ENCODE data around the gene PWWP2B.
"Not testable (repeated sequence)": the region's sequence is repeated elsewhere in the genome, so short reads cannot be mapped to it uniquely, and the experiment has no call there.

PWWP2B gene

GRCh38 chr10:132380986-132381385, 16.0 kb upstream of the PWWP2B start:
- in situ Hi-C loops (cut with MboI; ENCODE audit: low sequenced_read_pairs): not testable (repeated sequence)

DNA sequence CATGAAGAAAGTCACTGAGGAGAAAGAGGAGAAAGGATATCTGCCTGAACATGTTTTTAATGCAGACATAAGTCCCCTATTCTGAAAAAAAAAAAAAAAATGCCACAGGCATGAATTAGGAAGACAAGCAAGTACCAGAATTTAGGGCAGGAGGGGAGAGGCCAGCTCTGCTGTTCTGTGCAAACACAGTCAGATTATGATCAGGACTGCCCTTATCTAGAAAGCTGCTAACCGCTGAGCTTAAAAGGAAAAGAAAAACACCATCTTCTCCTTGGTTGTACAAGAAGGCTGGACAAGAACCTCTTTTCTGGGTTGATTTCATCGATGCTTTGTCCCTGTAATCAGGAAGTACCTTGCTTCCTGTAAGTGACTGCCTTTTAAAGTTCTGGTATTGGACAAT, 15.3 kb upstream of the PWWP2B start:
- in situ Hi-C loops (cut with MboI; ENCODE audit: low sequenced_read_pairs): no loop called here

DNA sequence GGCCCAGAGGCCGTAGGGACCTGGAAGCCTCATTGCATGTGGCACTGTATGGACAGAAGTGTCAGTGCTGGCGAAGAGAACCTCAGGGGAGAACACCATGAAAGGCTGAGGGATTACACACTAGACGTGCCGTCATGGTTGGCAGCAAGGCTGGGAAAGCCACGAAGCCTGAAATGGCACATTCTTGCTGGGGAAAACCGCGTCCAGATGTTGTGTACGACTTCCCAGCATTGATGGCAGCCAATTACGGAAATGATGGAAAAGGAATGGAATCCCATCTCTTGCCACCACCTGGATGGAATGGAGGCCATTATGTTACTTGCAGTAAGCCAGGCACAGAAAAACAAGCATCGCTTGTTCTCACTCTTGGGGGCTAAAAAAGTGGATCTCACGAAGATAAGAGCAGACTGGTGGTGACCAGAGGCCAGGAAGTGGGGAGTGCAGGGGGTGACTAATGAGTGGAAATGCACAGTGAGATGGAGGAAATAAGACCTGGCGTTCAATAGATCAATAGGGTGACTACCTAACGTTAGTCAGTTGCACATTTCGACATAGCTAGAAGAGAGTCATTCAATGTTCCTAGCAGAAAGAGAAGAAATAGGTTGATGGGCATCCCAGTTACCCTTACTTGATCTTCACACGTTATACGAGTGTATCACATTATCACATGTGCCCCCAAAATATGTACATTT, 14.6 kb upstream of the PWWP2B start:
- in situ Hi-C loops (cut with MboI; ENCODE audit: low sequenced_read_pairs): no loop called here

GRCh38 chr10:132383101-132383500, 13.9 kb upstream of the PWWP2B start:
- in situ Hi-C loops (cut with MboI; ENCODE audit: low sequenced_read_pairs): no loop called here

GRCh38 chr10:132383751-132384196, 13.2 kb upstream of the PWWP2B start:
- in situ Hi-C loops (cut with MboI; ENCODE audit: low sequenced_read_pairs): no loop called here

DNA sequence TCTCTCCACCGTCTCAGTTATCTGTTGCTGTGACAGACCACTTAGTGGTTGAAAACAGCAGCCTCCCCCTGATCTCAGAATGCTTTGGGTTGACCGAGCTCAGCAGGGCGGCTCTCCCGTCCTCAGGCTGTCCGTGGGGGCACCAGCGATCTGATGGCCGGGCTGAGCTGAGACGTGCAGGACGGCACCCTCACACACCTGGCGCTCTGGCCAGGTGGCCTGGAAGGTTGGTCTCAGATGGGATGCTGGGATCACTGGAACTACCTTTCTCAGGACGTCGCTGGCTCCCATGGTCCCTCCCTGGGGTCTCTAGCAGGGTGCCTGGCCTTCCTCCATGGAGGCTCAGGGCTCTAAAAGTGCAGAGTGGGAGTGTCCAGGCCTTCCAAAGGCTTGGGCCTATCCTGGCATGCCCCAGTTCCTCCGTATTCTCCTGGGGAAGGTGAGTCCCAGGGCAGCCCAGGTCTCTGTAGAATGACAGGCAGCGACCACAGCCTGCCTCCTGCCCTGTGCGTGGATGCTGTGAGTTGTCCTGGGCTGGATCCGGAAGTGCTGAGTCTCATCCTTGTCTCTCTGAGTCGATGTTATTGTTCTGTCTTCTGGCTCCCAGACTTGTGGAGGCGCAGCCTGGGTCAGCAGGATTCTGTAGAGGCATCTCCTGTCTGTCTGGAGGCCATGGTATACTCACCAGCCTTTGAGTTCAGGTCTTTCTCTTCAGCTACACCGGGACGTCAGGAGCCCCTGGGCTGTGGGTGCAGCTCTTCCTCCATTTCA, 12.2 kb upstream of the PWWP2B start:
- in situ Hi-C loops (cut with MboI; ENCODE audit: low sequenced_read_pairs): no loop called here

GRCh38 chr10:132385389-132385667, 11.7 kb upstream of the PWWP2B start:
- in situ Hi-C loops (cut with MboI; ENCODE audit: low sequenced_read_pairs): no loop called here

GRCh38 chr10:132385721-132386418, 11.1 kb upstream of the PWWP2B start:
- in situ Hi-C loops (cut with MboI; ENCODE audit: low sequenced_read_pairs): no loop called here

DNA sequence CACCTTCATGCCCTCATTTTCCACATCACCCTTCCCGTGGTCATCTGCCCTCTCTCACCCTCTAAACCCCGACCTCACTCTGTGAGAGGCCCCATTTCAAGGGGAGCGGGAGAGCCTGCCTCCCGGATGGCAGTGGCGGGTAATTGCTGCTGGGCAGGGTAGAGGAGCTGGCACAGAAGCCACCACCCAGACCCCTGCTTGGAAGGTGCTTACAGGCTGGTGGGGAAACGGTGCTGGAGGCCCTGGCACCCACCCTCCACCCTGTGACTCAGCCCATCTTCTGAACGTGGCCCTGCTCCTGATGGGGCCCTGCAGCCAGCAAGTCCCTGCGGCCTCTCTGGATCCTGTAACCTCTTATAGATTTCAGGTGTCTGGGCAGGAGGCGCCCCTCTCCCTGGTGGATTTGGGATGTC, 10.6 kb upstream of the PWWP2B start:
- in situ Hi-C loops (cut with MboI; ENCODE audit: low sequenced_read_pairs): no loop called here

GRCh38 chr10:132386896-132387295, 10.1 kb upstream of the PWWP2B start:
- in situ Hi-C loops (cut with MboI; ENCODE audit: low sequenced_read_pairs): not testable (repeated sequence)

GRCh38 chr10:132387764-132388210, 9.2 kb upstream of the PWWP2B start:
- in situ Hi-C loops (cut with MboI; ENCODE audit: low sequenced_read_pairs): no loop called here

DNA sequence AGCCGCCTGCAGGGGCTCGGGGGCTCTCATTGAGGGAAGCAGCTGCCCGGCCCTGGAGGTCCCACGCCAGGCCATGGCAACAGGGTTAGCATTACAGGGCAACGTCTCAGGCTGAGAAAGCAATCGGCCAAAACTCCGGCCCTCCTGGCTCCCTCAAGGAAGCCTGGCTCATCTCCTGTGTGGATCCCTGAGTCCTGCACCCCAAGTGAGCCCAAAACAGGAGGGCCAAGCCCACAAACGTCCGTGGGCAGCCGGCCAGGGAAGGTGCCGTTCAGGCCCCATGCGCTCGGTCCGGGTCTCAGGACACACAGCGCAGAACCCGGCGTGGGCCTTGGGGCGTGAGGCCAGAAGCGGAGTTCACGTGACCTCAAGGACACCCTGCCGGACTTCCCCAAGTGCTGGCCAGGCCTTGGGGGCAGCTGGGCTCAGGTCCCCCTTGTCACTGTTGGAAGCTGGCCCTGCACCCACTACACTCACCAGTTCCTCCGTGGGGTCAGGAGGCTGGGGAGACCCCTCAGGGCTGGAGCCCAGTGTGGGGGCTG, 8.0 kb upstream of the PWWP2B start:
- in situ Hi-C loops (cut with MboI; ENCODE audit: low sequenced_read_pairs): no loop called here

GRCh38 chr10:132389433-132390169, 7.4 kb upstream of the PWWP2B start:
- in situ Hi-C loops (cut with MboI; ENCODE audit: low sequenced_read_pairs): no loop called here

- in situ Hi-C loops (cut with MboI; ENCODE audit: low sequenced_read_pairs): no loop called here
Measured at GRCh38 chr10:132390170-132390920, 6.7 kb upstream of the PWWP2B start.

- in situ Hi-C loops (cut with MboI; ENCODE audit: low sequenced_read_pairs): no loop called here
Measured at GRCh38 chr10:132390921-132391675, 5.9 kb upstream of the PWWP2B start.

DNA sequence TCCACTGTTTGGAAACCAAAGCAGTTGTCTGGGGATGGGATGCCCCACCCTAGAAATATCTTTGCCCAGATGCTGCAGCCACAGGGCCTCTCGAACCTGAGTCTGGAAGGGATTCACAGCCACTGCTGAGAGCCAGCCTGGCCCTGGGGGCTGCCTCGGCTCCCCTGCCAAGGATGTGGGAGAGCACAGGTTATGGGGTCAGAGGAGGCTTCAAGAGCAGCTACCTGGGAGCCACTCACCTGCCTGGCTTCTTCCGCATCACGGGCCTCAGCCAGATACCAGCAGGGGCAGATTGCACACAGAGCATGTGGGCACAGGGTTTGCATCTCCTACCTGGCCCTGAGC, 5.4 kb upstream of the PWWP2B start:
- in situ Hi-C loops (cut with MboI; ENCODE audit: low sequenced_read_pairs): no loop called here

GRCh38 chr10:132392184-132392800, 4.7 kb upstream of the PWWP2B start:
- in situ Hi-C loops (cut with MboI; ENCODE audit: low sequenced_read_pairs): no loop called here

DNA sequence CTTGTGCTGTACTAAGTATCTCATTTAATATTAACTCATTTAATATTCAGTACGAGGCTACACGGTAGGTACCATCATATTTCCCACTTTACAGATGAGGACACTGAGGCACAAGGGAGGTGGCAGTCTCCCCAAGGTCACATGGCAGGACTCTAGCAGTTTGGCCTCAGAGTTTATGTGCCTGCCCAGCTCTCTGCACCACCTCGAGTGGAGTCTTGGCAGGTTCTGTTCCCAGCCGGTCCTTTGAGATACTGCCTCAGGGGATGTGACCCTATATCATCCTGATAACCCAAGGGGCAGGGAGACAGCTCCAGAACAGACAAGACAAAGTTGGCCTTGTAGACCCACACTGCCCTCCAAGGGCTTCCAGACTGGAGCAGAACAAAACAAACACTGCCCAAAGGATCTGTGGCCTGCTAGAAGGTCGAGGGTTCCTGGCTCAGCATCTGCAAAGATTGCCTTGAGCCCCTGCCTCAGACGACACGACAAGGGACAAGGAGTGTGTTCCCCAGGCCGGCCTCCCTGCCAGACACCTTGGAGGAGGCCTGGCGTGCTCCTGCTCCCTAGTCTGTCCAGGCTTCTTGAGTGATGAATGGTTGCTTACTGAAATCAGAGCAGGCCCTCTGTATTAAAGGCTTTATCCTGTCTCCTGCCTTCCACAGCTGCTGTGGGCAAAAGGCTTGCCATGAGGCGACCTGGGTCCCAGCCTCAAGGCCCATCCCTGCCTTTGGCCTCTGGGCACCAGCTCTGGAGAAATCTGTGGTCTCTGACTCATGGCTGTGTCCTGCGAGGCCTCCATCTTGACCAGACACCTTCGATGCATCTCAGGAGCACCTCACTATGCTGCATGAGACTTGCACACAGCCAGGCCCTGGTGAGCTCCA, 3.9 kb upstream of the PWWP2B start:
- in situ Hi-C loops (cut with MboI; ENCODE audit: low sequenced_read_pairs): no loop called here

All from hTERT RPE-1 (cell line).